Uterus (tissue), 2 donors: ENCODE results near the gene IFITM10.

Source experiments
- CTCF ChIP-seq, 4 experiments: fragments of 200-600 bp in 2 of 4; fragments of 450-650 bp in 2 of 4; sonication (generic) in 2 of 4; IDR thresholded peaks; one replicate each; pipeline ENCODE4 v1.5.1; 2016 to 2019; ENCODE audit warnings: antibody characterized with exemption in 4 of 4, mild to moderate bottlenecking in 2 of 4, moderate library complexity in 1 of 4
- POLR2A ChIP-seq, 2 donors: fragments of 450-650 bp; IDR thresholded peaks; one replicate each; pipeline ENCODE4 v1.6.1; 2016; ENCODE audit warnings: antibody characterized with exemption in 2 of 2, mild to moderate bottlenecking in 1 of 2, moderate library complexity in 1 of 2

- no peak for TF ChIP-seq CTCF (IDR thresholded peaks at IDR 0.05)
- no peak for TF ChIP-seq POLR2A (IDR thresholded peaks at IDR 0.05)
These were observed 32.7 kb upstream of the IFITM10 start for GRCh38 chr11:1782831-1783724.
